Central memory CD8-positive, alpha-beta T cell (primary cell): Measurements from ENCODE around the gene CD84.
"Not testable (repeated sequence)": the region's sequence is repeated elsewhere in the genome, so short reads cannot be mapped to it uniquely, and the experiment has no call there.

Experiments used
- ATAC-seq: fragments of 150-1000 bp; cut with Tn5 transposase; replicated peaks from 2 replicates; pipeline ENCODE4 v1.10.0; 2022; ENCODE audit warnings: mild to moderate bottlenecking, moderate FRiP score, moderate number of reproducible peaks; ENCODE audit not compliant: poor library complexity, severe bottlenecking; ENCODE audit errors: extremely low read depth
- DNase-seq, 2 donors: peaks; one replicate each; pipeline ENCODE4 v3.0.0; 2021; ENCODE audit warnings: low spot score in 2 of 2
- H3K27ac Mint-ChIP-seq: one replicate; pipeline ENCODE4 v1.8.0; 2022; ENCODE audit warnings: low read depth, mild to moderate bottlenecking, moderate library complexity, mixed read lengths
- H3K27me3 Mint-ChIP-seq: one replicate; pipeline ENCODE4 v1.8.0; 2022; ENCODE audit warnings: mixed read lengths
- H3K36me3 Mint-ChIP-seq: one replicate; pipeline ENCODE4 v1.8.0; 2022; ENCODE audit warnings: mild to moderate bottlenecking, moderate library complexity, mixed read lengths; ENCODE audit not compliant: insufficient read depth
- H3K4me1 Mint-ChIP-seq: one replicate; pipeline ENCODE4 v1.8.0; 2022; ENCODE audit warnings: mixed read lengths
- H3K4me3 Mint-ChIP-seq: one replicate; pipeline ENCODE4 v1.8.0; 2022; ENCODE audit warnings: mild to moderate bottlenecking, moderate library complexity, mixed read lengths
- H3K9me3 Mint-ChIP-seq: one replicate; pipeline ENCODE4 v1.8.0; 2022; ENCODE audit warnings: mixed read lengths

The CD84 gene

DNA sequence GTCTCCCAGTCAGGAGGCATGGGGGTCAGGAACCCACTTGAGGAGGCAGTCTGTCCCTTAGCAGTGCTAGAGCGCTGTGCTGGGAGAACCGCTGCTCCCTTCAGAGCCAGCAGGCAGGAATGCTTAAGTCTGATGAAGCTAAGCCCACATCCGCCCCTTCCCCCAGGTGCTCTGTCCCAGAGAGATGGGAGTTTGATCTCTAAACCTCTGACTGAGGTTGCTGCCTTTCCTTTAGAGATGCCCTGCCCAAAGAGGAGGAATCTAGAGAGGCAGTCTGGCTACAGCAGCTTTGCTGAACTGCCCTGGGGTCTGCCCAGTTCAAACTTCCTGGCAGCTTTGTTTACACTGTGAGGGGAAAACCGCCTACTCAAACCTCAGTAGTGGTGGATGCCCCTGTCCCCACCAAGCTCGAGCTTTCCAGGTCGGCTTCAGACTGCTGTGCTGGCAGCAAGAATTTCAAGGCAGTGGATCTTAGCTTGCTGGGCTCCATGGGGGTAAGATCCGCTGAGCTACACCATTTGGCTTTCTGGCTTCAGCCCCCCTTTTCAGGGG lies 49.8 kb downstream of the CD84 start:
- H3K4me1 Mint-ChIP-seq, result peaks cover 47% of the 10 kb centered on the region
- ATAC-seq, H3K4me3 Mint-ChIP-seq, H3K36me3 Mint-ChIP-seq, H3K27ac Mint-ChIP-seq, DNase-seq, H3K27me3 Mint-ChIP-seq: not testable (repeated sequence)
- H3K9me3 Mint-ChIP-seq, result peaks cover 17% of the 10 kb centered on the region

GRCh38 chr1:160523789-160524188 lies 55.5 kb downstream of the CD84 start:
- H3K9me3 Mint-ChIP-seq, result peaks cover 14% of the 10 kb centered on the region
- peaks cover 15% of the 10 kb centered on the region for H3K36me3 Mint-ChIP-seq
- peak overlapping the region; percentile 83 for H3K27ac Mint-ChIP-seq
- peak overlapping the region; percentile 57 for H3K4me3 Mint-ChIP-seq
- not testable (repeated sequence) for H3K27me3 Mint-ChIP-seq, DNase-seq, ATAC-seq
- peaks cover 73% of the 10 kb centered on the region for H3K4me1 Mint-ChIP-seq

GRCh38 chr1:160522622-160523345 lies 56.5 kb downstream of the CD84 start, which contains the start of gene SLAMF6:
Gene SLAMF6 (minus strand): TSS chr1:160523255. CDS start chr1:160523192, 63 bp downstream.
- ATAC-seq (peak; percentile 57), DNase-seq (peak in 1 of 2 donors; percentile 33)
- peaks cover 7% of the 10 kb centered on the region for H3K9me3 Mint-ChIP-seq
- H3K36me3 Mint-ChIP-seq, result peaks cover 24% of the 10 kb centered on the region
- H3K27ac Mint-ChIP-seq, result peak within 1 kb of the TSS; percentile 87
- peaks cover 73% of the 10 kb centered on the region for H3K4me1 Mint-ChIP-seq
- peak within 1 kb of the TSS; percentile 88 for H3K4me3 Mint-ChIP-seq
- no peaks in the 10 kb centered on the region for H3K27me3 Mint-ChIP-seq

GRCh38 chr1:160522136-160522535 lies 57.2 kb downstream of the CD84 start:
- no peak for ATAC-seq
- peak overlapping the region; percentile 87 for H3K27ac Mint-ChIP-seq
- DNase-seq, result no peak
- peaks cover 74% of the 10 kb centered on the region for H3K4me1 Mint-ChIP-seq
- peaks cover 7% of the 10 kb centered on the region for H3K9me3 Mint-ChIP-seq
- no peaks in the 10 kb centered on the region for H3K27me3 Mint-ChIP-seq
- peak overlapping the region; percentile 88 for H3K4me3 Mint-ChIP-seq
- H3K36me3 Mint-ChIP-seq, result peaks cover 28% of the 10 kb centered on the region

DNA sequence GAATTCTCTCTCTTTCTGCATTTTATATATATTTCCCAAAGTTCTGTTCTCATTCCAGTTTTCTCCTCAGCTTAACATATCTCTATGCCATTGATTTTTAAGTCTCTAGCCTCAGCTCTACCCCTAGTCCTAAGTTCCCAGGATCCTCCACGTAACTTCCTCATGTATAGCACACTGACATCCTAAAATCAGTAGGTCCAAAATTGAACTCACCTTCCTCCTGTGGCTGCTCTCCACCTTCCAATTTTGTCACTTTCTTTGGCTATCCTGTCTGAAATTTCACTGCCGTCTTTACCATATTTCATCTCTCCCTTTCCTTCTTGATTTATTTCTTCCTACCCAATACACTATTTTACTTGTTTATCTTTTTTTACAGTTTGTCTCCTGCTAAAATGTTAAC lies 57.7 kb downstream of the CD84 start:
- Mint-ChIP-seq H3K36me3 (peaks cover 28% of the 10 kb centered on the region), H3K27me3 (no peaks in the 10 kb centered on the region), H3K9me3 (peaks cover 1% of the 10 kb centered on the region), H3K4me1 (peaks cover 74% of the 10 kb centered on the region), H3K4me3 (peak overlapping the region; percentile 88), H3K27ac (peak overlapping the region; percentile 87)
- ATAC-seq (no peak), DNase-seq (no peak)

- ATAC-seq (no peak), DNase-seq (no peak)
- H3K36me3 Mint-ChIP-seq, result peaks cover 28% of the 10 kb centered on the region
- no peaks in the 10 kb centered on the region for H3K9me3 Mint-ChIP-seq
- H3K27me3 Mint-ChIP-seq, result no peaks in the 10 kb centered on the region
- H3K27ac Mint-ChIP-seq, result peak overlapping the region; percentile 87
- peaks cover 78% of the 10 kb centered on the region for H3K4me1 Mint-ChIP-seq
- peak overlapping the region; percentile 88 for H3K4me3 Mint-ChIP-seq
Measured at GRCh38 chr1:160520999-160521398, 58.3 kb downstream of the CD84 start.

GRCh38 chr1:160520582-160520981 lies 58.7 kb downstream of the CD84 start:
- peaks cover 28% of the 10 kb centered on the region for H3K36me3 Mint-ChIP-seq
- peaks cover 82% of the 10 kb centered on the region for H3K4me1 Mint-ChIP-seq

DNA sequence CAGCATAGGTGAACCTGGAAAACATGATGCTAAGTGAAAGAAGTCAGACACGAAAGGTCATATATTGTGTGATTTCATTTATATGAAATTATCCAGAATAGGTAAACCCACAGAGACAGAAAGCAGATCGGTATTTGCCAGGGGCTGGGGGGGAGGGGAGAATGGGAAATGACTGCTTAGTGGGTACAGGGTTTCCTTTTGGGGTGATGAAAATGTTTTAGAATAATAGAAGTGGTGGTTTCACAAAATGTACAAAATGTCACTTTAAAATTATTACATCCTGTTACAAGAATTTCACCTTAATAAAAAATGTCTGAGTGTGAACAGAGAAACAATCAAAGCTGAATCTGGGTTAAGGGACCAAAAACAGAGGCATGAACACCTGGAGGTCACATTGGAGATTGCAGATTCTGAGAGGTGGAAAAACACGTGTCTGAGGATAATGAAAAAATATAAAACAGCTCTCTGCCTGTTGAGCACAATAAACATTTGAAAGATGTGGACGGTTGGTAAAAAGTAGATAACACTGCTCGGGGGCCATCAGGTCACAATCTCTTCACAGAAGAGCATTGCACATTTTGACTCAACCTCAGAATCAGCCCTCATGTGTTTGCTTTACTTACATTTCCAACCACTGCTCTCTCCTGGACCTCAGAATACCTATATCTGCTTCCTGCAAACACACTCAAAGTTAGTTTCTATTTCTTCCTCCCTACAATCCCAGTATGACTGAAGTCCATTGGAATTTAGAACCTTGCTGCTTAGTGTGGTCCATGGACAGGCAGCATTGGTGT lies 59.5 kb downstream of the CD84 start:
- H3K4me3 Mint-ChIP-seq, result peak overlapping the region; percentile 88
- no peaks in the 10 kb centered on the region for H3K27me3 Mint-ChIP-seq
- peaks cover 82% of the 10 kb centered on the region for H3K4me1 Mint-ChIP-seq
- ATAC-seq, result peak; percentile 65
- DNase-seq, result no peak
- peaks cover 28% of the 10 kb centered on the region for H3K36me3 Mint-ChIP-seq
- peaks cover 2% of the 10 kb centered on the region for H3K9me3 Mint-ChIP-seq
- peak overlapping the region; percentile 87 for H3K27ac Mint-ChIP-seq

More at GRCh38 chr1:160520582-160520981, 58.7 kb downstream of the CD84 start:
- peak overlapping the region; percentile 87 for H3K27ac Mint-ChIP-seq
- no peak for ATAC-seq
- DNase-seq, result no peak
- no peaks in the 10 kb centered on the region for H3K27me3 Mint-ChIP-seq
- no peaks in the 10 kb centered on the region for H3K9me3 Mint-ChIP-seq
- peak overlapping the region; percentile 88 for H3K4me3 Mint-ChIP-seq

DNA sequence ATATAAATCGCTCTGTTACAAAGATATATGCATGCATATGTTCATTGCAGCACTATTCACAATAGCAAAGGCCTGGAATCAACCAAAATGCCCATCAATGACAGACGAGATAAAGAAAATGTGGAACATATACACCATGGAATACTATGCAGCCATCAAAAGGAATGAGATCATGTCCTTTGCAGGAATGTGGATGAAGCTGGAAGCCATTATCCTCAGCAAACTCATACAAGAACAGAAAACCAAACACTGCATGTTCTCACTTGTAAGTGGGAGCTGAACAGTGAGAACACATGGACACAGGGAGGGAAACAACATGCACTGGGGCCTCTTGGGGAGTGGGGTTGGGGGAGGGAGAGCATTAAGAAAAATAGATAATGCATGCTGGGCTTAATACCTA lies 61.8 kb downstream of the CD84 start:
- peaks cover 28% of the 10 kb centered on the region for H3K36me3 Mint-ChIP-seq
- not testable (repeated sequence) for H3K9me3 Mint-ChIP-seq, ATAC-seq, DNase-seq, H3K27me3 Mint-ChIP-seq
- peak overlapping the region; percentile 92 for H3K27ac Mint-ChIP-seq
- H3K4me3 Mint-ChIP-seq, result peak overlapping the region; percentile 88
- peaks cover 92% of the 10 kb centered on the region for H3K4me1 Mint-ChIP-seq

DNA sequence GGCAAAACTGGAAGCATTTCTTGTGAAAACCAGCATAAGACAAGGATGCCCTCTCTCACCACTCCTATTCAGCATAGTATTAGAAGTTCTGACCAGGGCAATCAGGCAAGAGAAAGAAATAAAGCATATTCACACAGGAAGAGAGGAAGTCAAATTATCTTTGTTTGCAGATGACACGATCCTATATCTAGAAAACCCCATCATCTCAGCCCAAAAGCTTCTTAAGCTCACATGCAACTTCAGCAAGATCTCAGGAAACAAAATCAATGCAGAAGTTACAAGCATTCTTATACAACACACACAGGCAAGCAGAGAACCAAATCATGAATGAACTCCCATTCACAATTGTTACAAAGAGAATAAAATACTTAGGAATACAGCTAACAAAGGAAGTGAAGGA lies 63.4 kb downstream of the CD84 start:
- not testable (repeated sequence) for DNase-seq, H3K9me3 Mint-ChIP-seq, ATAC-seq, H3K27me3 Mint-ChIP-seq
- Mint-ChIP-seq H3K4me1 (peaks cover 91% of the 10 kb centered on the region), H3K4me3 (peak overlapping the region; percentile 88), H3K36me3 (peaks cover 26% of the 10 kb centered on the region), H3K27ac (peak overlapping the region; percentile 92)

GRCh38 chr1:160504651-160505050 lies 74.6 kb downstream of the CD84 start:
- H3K36me3 Mint-ChIP-seq, result peaks cover 22% of the 10 kb centered on the region
- H3K4me3 Mint-ChIP-seq, result peak overlapping the region; percentile 48
- peaks cover 71% of the 10 kb centered on the region for H3K4me1 Mint-ChIP-seq

DNA sequence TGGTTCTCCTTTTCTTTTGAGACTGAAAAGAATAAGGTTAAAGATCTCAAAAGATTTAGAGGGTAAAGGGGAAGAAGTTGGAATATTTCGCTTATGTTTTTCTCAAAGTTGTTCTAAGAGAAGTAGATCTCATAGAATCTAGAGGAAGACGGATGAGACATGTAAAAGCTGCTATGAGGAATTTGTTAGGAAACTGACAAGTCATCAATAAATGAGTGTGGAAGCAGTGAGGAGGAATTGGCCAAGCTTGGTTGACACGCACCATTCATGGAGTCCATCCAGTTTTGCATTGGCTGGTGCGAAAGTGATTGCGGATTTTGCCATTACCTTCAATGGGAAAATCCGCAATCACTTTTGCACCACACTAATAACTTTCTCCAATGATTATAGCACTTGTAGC lies 76.2 kb downstream of the CD84 start:
- no peaks in the 10 kb centered on the region for H3K27me3 Mint-ChIP-seq
- ATAC-seq (no peak), DNase-seq (no peak)
- H3K36me3 Mint-ChIP-seq, result peaks cover 25% of the 10 kb centered on the region
- H3K4me3 Mint-ChIP-seq, result peak overlapping the region; percentile 29
- H3K4me1 Mint-ChIP-seq, result peaks cover 83% of the 10 kb centered on the region
- H3K27ac Mint-ChIP-seq, result peak overlapping the region; percentile 84
- peaks cover 23% of the 10 kb centered on the region for H3K9me3 Mint-ChIP-seq

More at GRCh38 chr1:160504651-160505050, 74.6 kb downstream of the CD84 start:
- ATAC-seq (no peak), DNase-seq (no peak)
- Mint-ChIP-seq H3K9me3 (peaks cover 23% of the 10 kb centered on the region), H3K27me3 (no peaks in the 10 kb centered on the region), H3K27ac (peak overlapping the region; percentile 85)
